Neural crest cell (in vitro differentiated cells): Measurements from ENCODE around the gene GMCL1. TPM values are rescaled to one million over a fixed set of nuclear protein-coding genes. Genes with fewer than 3 reads are reported as not detected.

Source experiments
- DNase-seq: peaks from one replicate; pipeline ENCODE4 v3.0.0; 2021; ENCODE audit warnings: low read depth, mixed read lengths, low spot score
- H3K27ac Mint-ChIP-seq: one replicate; pipeline ENCODE4 v1.8.0; 2021; ENCODE audit warnings: mild to moderate bottlenecking, mixed read lengths; ENCODE audit not compliant: unreplicated experiment
- H3K27me3 Mint-ChIP-seq: 2 replicates; pipeline ENCODE4 v1.8.0; 2021; ENCODE audit warnings: low read depth, mild to moderate bottlenecking, mixed read lengths
- H3K36me3 Mint-ChIP-seq: 2 replicates; pipeline ENCODE4 v1.8.0; 2021; ENCODE audit warnings: low read depth, mild to moderate bottlenecking, mixed read lengths
- H3K4me1 Mint-ChIP-seq: 2 replicates; pipeline ENCODE4 v1.8.0; 2021; ENCODE audit warnings: mixed read lengths
- H3K4me3 Mint-ChIP-seq: one replicate; pipeline ENCODE4 v1.8.0; 2021; ENCODE audit warnings: mild to moderate bottlenecking, mixed read lengths
- H3K9me3 Mint-ChIP-seq: 2 replicates; pipeline ENCODE4 v1.8.0; 2021; ENCODE audit warnings: mixed read lengths
- CTCF ChIP-seq: fragments of 200-600 bp; sonication (generic); conservative IDR thresholded peaks from 2 replicates; pipeline ENCODE4 v1.5.0; 2021; ENCODE audit warnings: antibody characterized with exemption, mild to moderate bottlenecking
- total RNA-seq: library from RNA; stranded (reverse); gene quantifications from 2 replicates; pipeline ENCODE4 v1.2.1, GENCODE V29; 2021

Gene GMCL1
- total RNA-seq, 1 donor from 2014 or later, result 21.6 TPM

- no peak for DNase-seq
- no peaks in the 10 kb centered on the region for H3K9me3 Mint-ChIP-seq
- H3K27ac Mint-ChIP-seq, result peak overlapping the region; percentile 15
- no peaks in the 10 kb centered on the region for H3K27me3 Mint-ChIP-seq
- no peak overlapping the region for H3K4me3 Mint-ChIP-seq
- no peak for TF ChIP-seq CTCF
- peaks cover 6% of the 10 kb centered on the region for H3K36me3 Mint-ChIP-seq
- no peaks in the 10 kb centered on the region for H3K4me1 Mint-ChIP-seq
Observed at GRCh38 chr2:69846182-69847067, 17.0 kb downstream of the GMCL1 start.

DNA sequence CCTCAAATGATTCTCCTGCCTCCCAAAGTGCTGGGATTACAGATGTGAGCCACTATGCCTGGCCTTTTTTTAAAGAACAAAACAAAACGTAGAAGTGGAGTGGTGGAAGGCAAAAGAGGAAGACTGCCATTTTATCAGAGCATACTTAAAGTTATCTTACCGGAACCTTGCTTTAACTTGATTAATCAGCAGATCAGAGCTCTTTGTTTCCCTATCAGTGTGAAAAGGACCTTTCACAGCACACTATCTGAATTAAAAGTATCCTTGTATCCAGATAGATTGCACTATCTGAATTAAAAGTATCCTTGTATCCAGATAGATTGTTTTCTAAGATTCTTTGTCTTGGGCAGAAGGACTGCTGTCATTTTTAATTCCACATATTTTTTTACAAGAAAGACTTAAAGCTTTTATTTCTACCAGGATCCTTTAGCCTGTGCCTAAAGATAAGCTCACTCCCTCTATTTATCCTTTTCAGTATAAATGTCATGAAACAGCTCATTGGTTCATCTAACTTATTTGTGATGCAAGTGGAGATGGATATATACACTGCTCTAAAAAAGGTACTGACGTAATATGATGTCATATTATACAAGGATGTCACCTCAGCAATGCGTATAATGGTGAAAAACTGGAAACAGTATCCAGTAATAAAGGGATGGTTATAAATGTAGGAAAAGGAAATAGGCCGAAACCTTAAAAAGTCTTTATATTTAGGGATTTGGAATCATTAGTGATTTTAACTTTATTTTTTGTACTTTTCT is 17.8 kb downstream of the GMCL1 start:
- no peak for TF ChIP-seq CTCF
- H3K36me3 Mint-ChIP-seq, result peaks cover 10% of the 10 kb centered on the region
- no peaks in the 10 kb centered on the region for H3K27me3 Mint-ChIP-seq
- no peak overlapping the region for H3K4me3 Mint-ChIP-seq
- H3K9me3 Mint-ChIP-seq, result no peaks in the 10 kb centered on the region
- H3K4me1 Mint-ChIP-seq, result no peaks in the 10 kb centered on the region
- DNase-seq, result no peak
- no peak overlapping the region for H3K27ac Mint-ChIP-seq

GRCh38 chr2:69848186-69848790 is 18.8 kb downstream of the GMCL1 start:
- Mint-ChIP-seq H3K27me3 (no peaks in the 10 kb centered on the region), H3K27ac (no peak overlapping the region), H3K9me3 (no peaks in the 10 kb centered on the region), H3K4me1 (no peaks in the 10 kb centered on the region), H3K36me3 (peaks cover 10% of the 10 kb centered on the region), H3K4me3 (no peak overlapping the region)
- no peak for TF ChIP-seq CTCF
- DNase-seq, result no peak

- H3K9me3 Mint-ChIP-seq, result no peaks in the 10 kb centered on the region
- peak overlapping the region; percentile 12 for H3K27ac Mint-ChIP-seq
- H3K4me3 Mint-ChIP-seq, result no peak overlapping the region
- TF ChIP-seq CTCF, result no peak
- H3K4me1 Mint-ChIP-seq, result no peaks in the 10 kb centered on the region
- no peak for DNase-seq
- H3K36me3 Mint-ChIP-seq, result no peaks in the 10 kb centered on the region
- H3K27me3 Mint-ChIP-seq, result no peaks in the 10 kb centered on the region
Observed at GRCh38 chr2:69858261-69858660, 28.8 kb downstream of the GMCL1 start.

DNA sequence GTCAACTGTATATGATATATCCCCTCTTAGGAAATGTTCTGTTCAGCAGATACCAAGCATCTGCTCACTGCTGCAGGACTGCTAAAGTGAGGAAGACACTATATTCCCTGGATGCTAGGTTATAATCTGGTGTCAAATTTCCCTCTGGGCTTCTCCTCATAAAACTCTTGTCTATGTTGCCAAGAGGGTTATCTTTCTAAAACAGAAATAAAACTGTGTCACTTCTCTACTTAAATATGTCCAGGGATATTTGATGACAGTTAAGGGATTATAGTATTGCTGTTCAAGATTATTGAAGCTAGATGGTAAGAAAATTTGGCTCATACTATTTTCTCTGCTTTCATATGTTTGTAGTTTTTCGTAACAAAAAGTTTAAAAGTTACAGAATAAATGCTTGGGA is 33.8 kb downstream of the GMCL1 start:
- Mint-ChIP-seq H3K36me3 (peaks cover 11% of the 10 kb centered on the region), H3K27ac (no peak overlapping the region), H3K27me3 (no peaks in the 10 kb centered on the region), H3K9me3 (no peaks in the 10 kb centered on the region), H3K4me1 (no peaks in the 10 kb centered on the region), H3K4me3 (no peak overlapping the region)
- TF ChIP-seq CTCF, result no peak
- no peak for DNase-seq
